ENCODE data around the gene PDP2.

Gene PDP2

GRCh38 chr16:66843191-66843590, 37.1 kb upstream of the PDP2 start:
- Histone ChIP-seq H3K9me3 (ENCODE audit: insufficient read depth, low read length, severe bottlenecking) (no peaks in the 10 kb centered on the region), H4K20me1 (ENCODE audit: insufficient read depth, low read length) (no peaks in the 10 kb centered on the region), H3K27me3 (ENCODE audit: insufficient read depth, low read length, poor library complexity) (no peaks in the 10 kb centered on the region), H3K9ac (ENCODE audit: low read depth, low read length) (no peak overlapping the region), H3K4me2 (ENCODE audit: insufficient read depth, low read length) (no peak overlapping the region), H3K27ac (ENCODE audit: low read length) (no peak overlapping the region), H3K4me1 (ENCODE audit: insufficient read depth, low read length) (no peaks in the 10 kb centered on the region), H3K4me3 (ENCODE audit: low read depth in 1 of 2, low read length in 2 of 2) (no peak overlapping the region), H3K79me2 (ENCODE audit: insufficient read depth, low read length) (no peaks in the 10 kb centered on the region), H2AFZ (ENCODE audit: low read depth, low read length) (no peak overlapping the region), H3K36me3 (ENCODE audit: insufficient read depth, low read length) (no peaks in the 10 kb centered on the region)
- ATAC-seq (ENCODE audit: insufficient read depth, low read depth) = no peak
- TF ChIP-seq EZH2 (IDR thresholded peaks at IDR 0.05; ENCODE audit: borderline replicate concordance, low read depth, low read length, severe bottlenecking) = no peak
- TF ChIP-seq CTCF (IDR thresholded peaks at IDR 0.05; ENCODE audit: borderline replicate concordance, extremely low read depth, low read length, poor library complexity, severe bottlenecking) = no peak
- DNase-seq = no peak

GRCh38 chr16:66844009-66844341, 36.3 kb upstream of the PDP2 start:
- no peaks in the 10 kb centered on the region for H3K27me3 ChIP-seq (ENCODE audit: insufficient read depth, low read length, poor library complexity)
- no peaks in the 10 kb centered on the region for H3K79me2 ChIP-seq (ENCODE audit: insufficient read depth, low read length)
- ATAC-seq (ENCODE audit: insufficient read depth, low read depth) (no peak), DNase-seq (no peak)
- TF ChIP-seq CTCF (IDR thresholded peaks at IDR 0.05; ENCODE audit: borderline replicate concordance, extremely low read depth, low read length, poor library complexity, severe bottlenecking) = no peak
- H3K9me3 ChIP-seq (ENCODE audit: insufficient read depth, low read length, severe bottlenecking) = no peaks in the 10 kb centered on the region
- H3K9ac ChIP-seq (ENCODE audit: low read depth, low read length) = no peak overlapping the region
- no peaks in the 10 kb centered on the region for H3K36me3 ChIP-seq (ENCODE audit: insufficient read depth, low read length)
- no peak overlapping the region for H3K27ac ChIP-seq (ENCODE audit: low read length)
- no peak overlapping the region for H3K4me3 ChIP-seq (ENCODE audit: low read depth in 1 of 2, low read length in 2 of 2)
- H3K4me1 ChIP-seq (ENCODE audit: insufficient read depth, low read length) = no peaks in the 10 kb centered on the region
- H4K20me1 ChIP-seq (ENCODE audit: insufficient read depth, low read length) = no peaks in the 10 kb centered on the region; the same call in 1 of the 2 replicates
- H3K4me2 ChIP-seq (ENCODE audit: insufficient read depth, low read length) = no peak overlapping the region
- no peak overlapping the region for H2AFZ ChIP-seq (ENCODE audit: low read depth, low read length)

- H3K9ac ChIP-seq (ENCODE audit: low read depth, low read length) = no peak within 1 kb of the TSS
- no peak for ATAC-seq (ENCODE audit: insufficient read depth, low read depth)
Measured at GRCh38 chr16:66844342-66845079, 35.8 kb upstream of the PDP2 start, which contains the start of gene CA7. Gene CA7, plus strand, starts transcription at chr16:66844414. Its CDS starts 74 bp downstream, at chr16:66844488.

More at GRCh38 chr16:66844342-66845079, 35.8 kb upstream of the PDP2 start, which contains the start of gene CA7:
- Histone ChIP-seq H3K4me1 (ENCODE audit: insufficient read depth, low read length) (no peaks in the 10 kb centered on the region), H3K4me3 (ENCODE audit: low read depth in 1 of 2, low read length in 2 of 2) (no peak within 1 kb of the TSS), H4K20me1 (ENCODE audit: insufficient read depth, low read length) (no peaks in the 10 kb centered on the region; the same call in 1 of the 2 replicates), H2AFZ (ENCODE audit: low read depth, low read length) (no peak within 1 kb of the TSS), H3K27ac (ENCODE audit: low read length) (no peak within 1 kb of the TSS), H3K4me2 (ENCODE audit: insufficient read depth, low read length) (no peak within 1 kb of the TSS), H3K36me3 (ENCODE audit: insufficient read depth, low read length) (no peaks in the 10 kb centered on the region), H3K27me3 (ENCODE audit: insufficient read depth, low read length, poor library complexity) (no peaks in the 10 kb centered on the region), H3K79me2 (ENCODE audit: insufficient read depth, low read length) (no peaks in the 10 kb centered on the region), H3K9me3 (ENCODE audit: insufficient read depth, low read length, severe bottlenecking) (no peaks in the 10 kb centered on the region)
- no peak for TF ChIP-seq EZH2 (IDR thresholded peaks at IDR 0.05; ENCODE audit: borderline replicate concordance, low read depth, low read length, severe bottlenecking)
- TF ChIP-seq CTCF (IDR thresholded peaks at IDR 0.05; ENCODE audit: borderline replicate concordance, extremely low read depth, low read length, poor library complexity, severe bottlenecking) = no peak
- no peak for DNase-seq
